ENCODE results near the gene CSNK1E.

GRCh38 chr22:38291201-38291777, 25.9 kb downstream of the CSNK1E start:
- TF ChIP-seq CTCF (conservative IDR thresholded peaks at IDR 0.05; ENCODE audit: low read depth, low read length) (no peak), POLR2A (IDR thresholded peaks at IDR 0.05; ENCODE audit: low read depth, low read length) (no peak), RFX5 (IDR thresholded peaks at IDR 0.05; ENCODE audit: low read depth, low read length) (no peak), RAD21 (IDR thresholded peaks at IDR 0.05; ENCODE audit: low read length) (no peak), USF2 (IDR thresholded peaks at IDR 0.05; ENCODE audit: low read depth, low read length) (no peak), MXI1 (IDR thresholded peaks at IDR 0.05; ENCODE audit: borderline replicate concordance, low read depth, low read length) (no peak), BHLHE40 (IDR thresholded peaks at IDR 0.05; ENCODE audit: low read depth, low read length) (no peak), NFE2L2 (IDR thresholded peaks at IDR 0.05; ENCODE audit: low read depth, low read length) (no peak), MAZ (IDR thresholded peaks at IDR 0.05; ENCODE audit: borderline replicate concordance, low read depth, low read length) (no peak)

Data from IMR-90 (cell line).